GM12801 (cell line): Measurements from ENCODE around the gene QSER1.

Experiments used
- CTCF ChIP-seq: IDR thresholded peaks from one replicate; pipeline ENCODE4 v1.5.1; 2011; ENCODE audit warnings: control low read depth; ENCODE audit not compliant: insufficient read length; ENCODE audit errors: extremely low read depth

QSER1 gene

GRCh38 chr11:32968541-32968940, 75.9 kb downstream of the QSER1 start:
- no peak for TF ChIP-seq CTCF

- no peak for TF ChIP-seq CTCF
These were observed 80.2 kb downstream of the QSER1 start for GRCh38 chr11:32972781-32973180.

GRCh38 chr11:32982626-32983025, 90.0 kb downstream of the QSER1 start:
- TF ChIP-seq CTCF, result no peak

- TF ChIP-seq CTCF, result no peak
These were observed 90.9 kb downstream of the QSER1 start for GRCh38 chr11:32983506-32983905.

- no peak for TF ChIP-seq CTCF
These were observed 93.0 kb downstream of the QSER1 start for GRCh38 chr11:32985600-32985999.

- TF ChIP-seq CTCF, result no peak
These were observed 95.2 kb downstream of the QSER1 start for GRCh38 chr11:32987851-32988250.

GRCh38 chr11:32990481-32990880, 97.9 kb downstream of the QSER1 start:
- TF ChIP-seq CTCF, result no peak

DNA sequence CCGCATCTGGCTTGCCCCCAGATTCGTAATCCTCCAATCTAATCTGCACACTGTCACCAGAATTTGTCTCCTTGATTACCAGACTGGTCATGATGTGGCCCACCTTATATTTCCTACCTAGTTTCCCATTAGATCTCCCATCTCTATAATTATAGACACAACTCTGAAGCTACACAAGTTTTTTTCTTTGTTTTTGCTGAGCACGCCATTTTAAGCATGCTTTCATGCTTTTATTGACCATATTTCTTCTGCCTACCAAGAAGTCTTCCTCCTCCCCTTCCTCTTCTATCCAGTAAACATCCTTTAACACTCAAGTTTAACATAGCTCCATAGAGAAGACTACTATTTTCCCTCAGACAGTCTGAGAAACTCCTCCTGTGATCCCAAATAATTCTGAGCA, 98.8 kb downstream of the QSER1 start:
- TF ChIP-seq CTCF, result no peak
